Activated CD8-positive, alpha-beta T cell treated with anti-CD3 and anti-CD28 coated beads for 36 hours (primary cell): ENCODE measurements around the gene FAM168A. TPM values are rescaled to one million over a fixed set of nuclear protein-coding genes. Genes with fewer than 3 reads are reported as not detected.

Experiments
- ATAC-seq: fragments of 200-7000 bp; cut with Tn5 transposase; one replicate; pipeline ENCODE4 v1.10.0; 2021; ENCODE audit warnings: mild to moderate bottlenecking, moderate library complexity
- CTCF ChIA-PET: fragments of 350-600 bp; sonication (Branson Sonifier 250); formaldehyde crosslinking; loops from one replicate; lab custom pipeline; 2021; ENCODE audit warnings: antibody characterized with exemption; lab: Charles Lee
- POLR2A ChIA-PET: fragments of 350-600 bp; sonication (Branson Sonifier 250); formaldehyde crosslinking; loops from one replicate; lab custom pipeline; 2021; ENCODE audit warnings: antibody characterized with exemption; lab: Charles Lee
- DNase-seq: peaks from one replicate; pipeline ENCODE4 v3.0.0-alpha.2; 2020
- H3K27ac Mint-ChIP-seq: one replicate; pipeline ENCODE4 v1.8.0; 2021; ENCODE audit warnings: mild to moderate bottlenecking, mixed read lengths
- H3K27me3 Mint-ChIP-seq: one replicate; pipeline ENCODE4 v1.8.0; 2021; ENCODE audit warnings: mixed read lengths
- H3K36me3 Mint-ChIP-seq: one replicate; pipeline ENCODE4 v1.8.0; 2021; ENCODE audit warnings: low read depth, mixed read lengths
- H3K4me1 Mint-ChIP-seq: one replicate; pipeline ENCODE4 v1.8.0; 2021; ENCODE audit warnings: low read depth, mixed read lengths
- H3K4me3 Mint-ChIP-seq: one replicate; pipeline ENCODE4 v1.8.0; 2021; ENCODE audit warnings: mild to moderate bottlenecking, moderate library complexity, mixed read lengths
- H3K9me3 Mint-ChIP-seq: one replicate; pipeline ENCODE4 v1.8.0; 2021; ENCODE audit warnings: mixed read lengths
- CTCF ChIP-seq: fragments of 200-600 bp; IDR thresholded peaks from one replicate; pipeline ENCODE4 v1.8.0; 2022; ENCODE audit warnings: antibody characterized with exemption, mild to moderate bottlenecking
- intact Hi-C: fragments of 100-400 bp; cut with micrococcal nuclease; formaldehyde crosslinking; loops from one replicate; pipeline ENCODE4 v1.10.0; 2022
- total RNA-seq, 2 experiments: library from RNA; stranded (reverse); gene quantifications; one replicate each; pipeline ENCODE4 v1.2.3, GENCODE V29; 2021

FAM168A gene
- total RNA-seq, 2 experiments from 2014 or later = 13.0 to 14.2 TPM

- H3K4me1 Mint-ChIP-seq = no peaks in the 10 kb centered on the region
- POLR2A ChIA-PET = interaction anchor here (1.1 to 1.2 kb wide), 2 partner anchors 13 to 25 kb away, joined by 3 read pairs; no protein-coding TSS in a partner anchor
- H3K27me3 Mint-ChIP-seq = no peaks in the 10 kb centered on the region
- CTCF ChIA-PET = interaction anchor here (1.0 kb wide), 1 partner anchor 95 kb away, joined by 5 read pairs; no protein-coding TSS in a partner anchor
- no peak overlapping the region for H3K4me3 Mint-ChIP-seq
- ATAC-seq = no peak
- no peak overlapping the region for H3K27ac Mint-ChIP-seq
- peaks cover 4% of the 10 kb centered on the region for H3K36me3 Mint-ChIP-seq
- no peaks in the 10 kb centered on the region for H3K9me3 Mint-ChIP-seq
- TF ChIP-seq CTCF = no peak
- intact Hi-C loops = no loop called here
- no peak for DNase-seq
Observed at GRCh38 chr11:73565804-73566203, 32.1 kb downstream of the FAM168A start.

GRCh38 chr11:73564903-73565302 is 33.0 kb downstream of the FAM168A start:
- Mint-ChIP-seq H3K27ac (no peak overlapping the region), H3K4me3 (no peak overlapping the region), H3K27me3 (no peaks in the 10 kb centered on the region), H3K9me3 (no peaks in the 10 kb centered on the region), H3K4me1 (no peaks in the 10 kb centered on the region), H3K36me3 (peaks cover 4% of the 10 kb centered on the region)
- ATAC-seq = no peak
- no peak for DNase-seq
- CTCF ChIA-PET = interaction anchor here (0.6 to 1.0 kb wide), 2 partner anchors 54 to 96 kb away, joined by 3 to 5 read pairs; no protein-coding TSS in a partner anchor
- no peak for TF ChIP-seq CTCF
- POLR2A ChIA-PET = no interaction called here
- intact Hi-C loops = no loop called here

- ChIA-PET CTCF (interaction anchor here (1.0 to 1.7 kb wide), 5 partner anchors 11 to 112 kb away, joined by 3 to 5 read pairs (median 4); no protein-coding TSS in a partner anchor), POLR2A (no interaction called here)
- DNase-seq (no peak), ATAC-seq (no peak)
- Mint-ChIP-seq H3K9me3 (no peaks in the 10 kb centered on the region), H3K4me3 (no peak overlapping the region), H3K36me3 (peaks cover 2% of the 10 kb centered on the region), H3K27ac (no peak overlapping the region), H3K27me3 (no peaks in the 10 kb centered on the region), H3K4me1 (no peaks in the 10 kb centered on the region)
- intact Hi-C loops = no loop called here
- no peak for TF ChIP-seq CTCF
Observed at GRCh38 chr11:73563539-73564200, 34.2 kb downstream of the FAM168A start.

GRCh38 chr11:73559743-73560142 is 38.2 kb downstream of the FAM168A start:
- Mint-ChIP-seq H3K9me3 (no peaks in the 10 kb centered on the region), H3K27me3 (no peaks in the 10 kb centered on the region), H3K36me3 (peaks cover 7% of the 10 kb centered on the region), H3K27ac (no peak overlapping the region), H3K4me1 (peaks cover under 1% of the 10 kb centered on the region), H3K4me3 (no peak overlapping the region)
- intact Hi-C loops = no loop called here
- POLR2A ChIA-PET = no interaction called here
- no peak for TF ChIP-seq CTCF
- CTCF ChIA-PET = no interaction called here
- ATAC-seq (no peak), DNase-seq (no peak)

GRCh38 chr11:73556966-73557365 is 40.9 kb downstream of the FAM168A start:
- ATAC-seq (no peak), DNase-seq (no peak)
- Mint-ChIP-seq H3K27ac (no peak overlapping the region), H3K4me3 (no peak overlapping the region), H3K9me3 (no peaks in the 10 kb centered on the region), H3K27me3 (no peaks in the 10 kb centered on the region), H3K36me3 (peaks cover 7% of the 10 kb centered on the region), H3K4me1 (peaks cover 4% of the 10 kb centered on the region)
- POLR2A ChIA-PET = no interaction called here
- CTCF ChIA-PET = no interaction called here
- intact Hi-C loops = no loop called here
- TF ChIP-seq CTCF = no peak
